GM23338 (cell line): ENCODE data around the gene MOB3B. TPM values are rescaled to one million over a fixed set of nuclear protein-coding genes. Genes with fewer than 3 reads are reported as not detected.

Experiments used
- ATAC-seq: fragments of 200-7000 bp; cut with Tn5 transposase; 3 replicates; pipeline ENCODE4 v1.9.1; 2020
- DNase-seq: peaks from one replicate; pipeline ENCODE4 v3.0.0-alpha.2; 2015; ENCODE audit warnings: low spot score
- H2AFZ ChIP-seq: fragments of 200-600 bp; sonication (generic); 2 replicates; pipeline ENCODE4 v1.8.0; 2016; ENCODE audit warnings: antibody characterized with exemption, mild to moderate bottlenecking, moderate library complexity
- H3F3A ChIP-seq: fragments of 200-600 bp; sonication (generic); replicated peaks from 2 replicates; pipeline ENCODE4 v1.8.0; 2017; ENCODE audit warnings: antibody characterized with exemption, mixed run types, low read depth
- H3K27ac ChIP-seq: fragments of 200-600 bp; sonication (generic); 2 replicates; pipeline ENCODE4 v1.6.1; 2016; ENCODE audit warnings: low read depth
- H3K27me3 ChIP-seq: fragments of 200-600 bp; sonication (generic); 2 replicates; pipeline ENCODE4 v1.8.0; 2016; ENCODE audit warnings: mild to moderate bottlenecking, mixed run types, moderate library complexity; ENCODE audit not compliant: insufficient read depth
- H3K36me3 ChIP-seq: fragments of 200-600 bp; sonication (generic); 2 replicates; pipeline ENCODE4 v1.8.0; 2016; ENCODE audit warnings: mild to moderate bottlenecking; ENCODE audit not compliant: insufficient read depth
- H3K4me1 ChIP-seq: fragments of 200-600 bp; sonication (generic); 2 replicates; pipeline ENCODE4 v1.8.0; 2016; ENCODE audit warnings: mild to moderate bottlenecking, moderate library complexity; ENCODE audit not compliant: insufficient read depth
- H3K4me2 ChIP-seq: fragments of 200-600 bp; sonication (generic); 2 replicates; pipeline ENCODE4 v1.7.1; 2017; ENCODE audit warnings: mixed run types
- H3K4me3 ChIP-seq: fragments of 200-600 bp; sonication (generic); 2 replicates; pipeline ENCODE4 v1.6.1; 2016; ENCODE audit warnings: mixed run types
- H3K79me2 ChIP-seq: fragments of 200-600 bp; sonication (generic); replicated peaks from 2 replicates; pipeline ENCODE4 v1.8.0; 2017; ENCODE audit warnings: mild to moderate bottlenecking; ENCODE audit not compliant: insufficient read depth
- H3K9me2 ChIP-seq: fragments of 200-600 bp; sonication (generic); 2 replicates; pipeline ENCODE4 v1.8.0; 2017; ENCODE audit not compliant: insufficient read depth
- H4K20me1 ChIP-seq: fragments of 200-600 bp; sonication (generic); replicated peaks from 2 replicates; pipeline ENCODE4 v1.8.0; 2017; ENCODE audit warnings: mild to moderate bottlenecking; ENCODE audit not compliant: insufficient read depth
- H3K27ac Mint-ChIP-seq: 2 replicates; pipeline ENCODE4 v1.8.0; 2020; ENCODE audit warnings: inconsistent platforms, mild to moderate bottlenecking, moderate library complexity, mixed read lengths
- H3K27me3 Mint-ChIP-seq: 3 replicates; pipeline ENCODE4 v1.8.0; 2022; ENCODE audit warnings: low read depth, mild to moderate bottlenecking, moderate library complexity, mixed read lengths, inconsistent platforms; ENCODE audit not compliant: insufficient read depth, poor library complexity
- H3K36me3 Mint-ChIP-seq: 3 replicates; pipeline ENCODE4 v1.8.0; 2021; ENCODE audit warnings: low read depth, mild to moderate bottlenecking, inconsistent platforms, moderate library complexity, mixed read lengths
- H3K4me1 Mint-ChIP-seq: 3 replicates; pipeline ENCODE4 v1.8.0; 2020; ENCODE audit warnings: mild to moderate bottlenecking, inconsistent platforms, mixed read lengths
- H3K4me3 Mint-ChIP-seq: 3 replicates; pipeline ENCODE4 v1.8.0; 2021; ENCODE audit warnings: moderate library complexity, mild to moderate bottlenecking, inconsistent platforms, mixed read lengths
- H3K9me3 Mint-ChIP-seq: 3 replicates; pipeline ENCODE4 v1.8.0; 2020; ENCODE audit warnings: moderate library complexity, mild to moderate bottlenecking, inconsistent platforms, mixed read lengths
- CREB1 ChIP-seq: fragments of 250-450 bp; sonication (Bioruptor Pico); IDR thresholded peaks from 2 replicates; pipeline ENCODE4 v1.5.0; 2020; ENCODE audit warnings: low read depth, mild to moderate bottlenecking, moderate library complexity
- ETS1 ChIP-seq: IDR thresholded peaks from 2 replicates; pipeline ENCODE4 v1.6.1; 2016; ENCODE audit warnings: antibody characterized with exemption
- EZH2 ChIP-seq: fragments of 200-600 bp; sonication (generic); IDR thresholded peaks from one replicate; pipeline ENCODE4 v1.8.0; 2017; ENCODE audit warnings: antibody characterized with exemption, mild to moderate bottlenecking, low read depth; ENCODE audit not compliant: unreplicated experiment
- EZH2phosphoT487 ChIP-seq: fragments of 200-600 bp; sonication (generic); IDR thresholded peaks from one replicate; pipeline ENCODE4 v1.8.1; 2018; ENCODE audit warnings: antibody characterized with exemption; ENCODE audit not compliant: unreplicated experiment
- JUNB ChIP-seq: IDR thresholded peaks from one replicate; pipeline ENCODE4 v1.6.1; 2016; ENCODE audit warnings: antibody characterized with exemption; ENCODE audit not compliant: unreplicated experiment
- NANOG ChIP-seq: IDR thresholded peaks from 2 replicates; pipeline ENCODE4 v1.6.1; 2016; ENCODE audit warnings: antibody characterized with exemption, borderline replicate concordance
- POLR2AphosphoS5 ChIP-seq: IDR thresholded peaks from 2 replicates; pipeline ENCODE4 v1.6.1; 2016; ENCODE audit warnings: antibody characterized with exemption, low read depth
- STAT1 ChIP-seq: IDR thresholded peaks from one replicate; pipeline ENCODE4 v1.6.1; 2016; ENCODE audit warnings: antibody characterized with exemption; ENCODE audit not compliant: unreplicated experiment
- ZNF114 ChIP-seq: fragments of 250-450 bp; sonication (Bioruptor Pico); IDR thresholded peaks from 2 replicates; pipeline ENCODE4 v1.5.0; 2020; ENCODE audit warnings: mild to moderate bottlenecking, moderate library complexity
- ZNF331 ChIP-seq: fragments of 250-450 bp; sonication (Bioruptor Pico); IDR thresholded peaks from 2 replicates; pipeline ENCODE4 v1.5.0; 2020; ENCODE audit warnings: low read depth, mild to moderate bottlenecking, moderate library complexity
- ZNF462 ChIP-seq: fragments of 250-450 bp; sonication (Bioruptor Pico); IDR thresholded peaks from 2 replicates; pipeline ENCODE4 v1.5.0; 2020; ENCODE audit warnings: mild to moderate bottlenecking, moderate library complexity
- polyA plus RNA-seq: library from polyadenylated mRNA; unstranded; fragments of >200 nt; fragmentation: Nextera tagmentation; extraction: Ambion mirVana; gene quantifications from 2 replicates; pipeline ENCODE4 v1.2.1, GENCODE V29; 2016
- total RNA-seq: library from RNA; depleted of rRNA; stranded (reverse); fragments of >200 nt; shearing (Covaris generic); gene quantifications from 2 replicates; pipeline ENCODE4 v1.2.3, GENCODE V29; 2014
- TF ChIP-seq, protein P1 (sequence below), 2 experiments: fragments of 200-600 bp in 1 of 2; sonication (generic) in 1 of 2; conservative IDR thresholded peaks; 2 replicates each; pipeline versions ENCODE4 v1.5.1 to v1.6.1; 2016 to 2017; ENCODE audit warnings: antibody characterized with exemption in 2 of 2, low read depth in 2 of 2, mild to moderate bottlenecking in 2 of 2, moderate library complexity in 1 of 2
- TF ChIP-seq, protein P2 (sequence below): IDR thresholded peaks from one replicate; pipeline ENCODE4 v1.6.1; 2018; ENCODE audit warnings: antibody characterized with exemption; ENCODE audit not compliant: unreplicated experiment

Gene MOB3B
- total and polyA plus RNA-seq, 2 experiments from 2014 or later = 7.6 to 12.1 TPM

DNA sequence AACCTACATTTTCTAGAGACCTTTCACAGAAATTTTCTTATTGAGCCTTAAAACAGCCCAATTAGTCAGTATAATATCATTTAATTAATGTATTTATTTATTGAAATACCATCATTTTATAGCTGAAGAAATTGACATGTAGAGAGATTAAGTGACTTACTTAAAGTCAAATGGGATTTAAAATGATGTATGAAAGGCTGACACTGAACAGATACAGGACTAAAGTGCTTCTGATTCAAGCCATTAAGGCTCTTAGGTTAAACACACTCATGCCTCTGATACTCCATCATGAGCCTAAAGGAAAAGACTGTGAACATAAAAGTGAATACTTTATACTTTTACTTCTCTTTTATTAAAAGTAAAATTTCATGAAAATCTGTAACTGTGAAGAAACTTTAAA, 30.8 kb upstream of the MOB3B start:
- H3K36me3 ChIP-seq = peaks cover 35% of the 10 kb centered on the region; the same call in 1 of the 2 replicates
- no peak overlapping the region for H3K4me3 ChIP-seq
- H3K36me3 Mint-ChIP-seq = peaks cover 18% of the 10 kb centered on the region; the same call in 2 of the 3 replicates
- no peaks in the 10 kb centered on the region for H3K9me3 Mint-ChIP-seq
- H3K27me3 Mint-ChIP-seq = no peaks in the 10 kb centered on the region
- no peaks in the 10 kb centered on the region for H3K79me2 ChIP-seq
- H2AFZ ChIP-seq = no peak overlapping the region
- ATAC-seq (no peak), DNase-seq (no peak)
- H3F3A ChIP-seq = no peaks in the 10 kb centered on the region
- no peaks in the 10 kb centered on the region for H3K4me1 ChIP-seq
- no peaks in the 10 kb centered on the region for H3K27me3 ChIP-seq
- H3K27ac ChIP-seq = no peak overlapping the region
- no peaks in the 10 kb centered on the region for H3K4me1 Mint-ChIP-seq
- H3K4me3 Mint-ChIP-seq = no peak overlapping the region
- no peak for TF ChIP-seq EZH2
- no peak for TF ChIP-seq NANOG
- no peak for TF ChIP-seq EZH2phosphoT487
- TF ChIP-seq CREB1 (CRISPR knock-in tag) = no peak
- TF ChIP-seq ZNF114 (CRISPR knock-in tag) = no peak
- TF ChIP-seq ZNF331 (CRISPR knock-in tag) = no peak
- TF ChIP-seq STAT1 = no peak
- TF ChIP-seq, protein P1, sequence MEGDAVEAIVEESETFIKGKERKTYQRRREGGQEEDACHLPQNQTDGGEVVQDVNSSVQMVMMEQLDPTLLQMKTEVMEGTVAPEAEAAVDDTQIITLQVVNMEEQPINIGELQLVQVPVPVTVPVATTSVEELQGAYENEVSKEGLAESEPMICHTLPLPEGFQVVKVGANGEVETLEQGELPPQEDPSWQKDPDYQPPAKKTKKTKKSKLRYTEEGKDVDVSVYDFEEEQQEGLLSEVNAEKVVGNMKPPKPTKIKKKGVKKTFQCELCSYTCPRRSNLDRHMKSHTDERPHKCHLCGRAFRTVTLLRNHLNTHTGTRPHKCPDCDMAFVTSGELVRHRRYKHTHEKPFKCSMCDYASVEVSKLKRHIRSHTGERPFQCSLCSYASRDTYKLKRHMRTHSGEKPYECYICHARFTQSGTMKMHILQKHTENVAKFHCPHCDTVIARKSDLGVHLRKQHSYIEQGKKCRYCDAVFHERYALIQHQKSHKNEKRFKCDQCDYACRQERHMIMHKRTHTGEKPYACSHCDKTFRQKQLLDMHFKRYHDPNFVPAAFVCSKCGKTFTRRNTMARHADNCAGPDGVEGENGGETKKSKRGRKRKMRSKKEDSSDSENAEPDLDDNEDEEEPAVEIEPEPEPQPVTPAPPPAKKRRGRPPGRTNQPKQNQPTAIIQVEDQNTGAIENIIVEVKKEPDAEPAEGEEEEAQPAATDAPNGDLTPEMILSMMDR (conservative IDR thresholded peaks at IDR 0.05; ENCODE audit: low read depth in 2 of 2) = no peak
- TF ChIP-seq, protein P2, sequence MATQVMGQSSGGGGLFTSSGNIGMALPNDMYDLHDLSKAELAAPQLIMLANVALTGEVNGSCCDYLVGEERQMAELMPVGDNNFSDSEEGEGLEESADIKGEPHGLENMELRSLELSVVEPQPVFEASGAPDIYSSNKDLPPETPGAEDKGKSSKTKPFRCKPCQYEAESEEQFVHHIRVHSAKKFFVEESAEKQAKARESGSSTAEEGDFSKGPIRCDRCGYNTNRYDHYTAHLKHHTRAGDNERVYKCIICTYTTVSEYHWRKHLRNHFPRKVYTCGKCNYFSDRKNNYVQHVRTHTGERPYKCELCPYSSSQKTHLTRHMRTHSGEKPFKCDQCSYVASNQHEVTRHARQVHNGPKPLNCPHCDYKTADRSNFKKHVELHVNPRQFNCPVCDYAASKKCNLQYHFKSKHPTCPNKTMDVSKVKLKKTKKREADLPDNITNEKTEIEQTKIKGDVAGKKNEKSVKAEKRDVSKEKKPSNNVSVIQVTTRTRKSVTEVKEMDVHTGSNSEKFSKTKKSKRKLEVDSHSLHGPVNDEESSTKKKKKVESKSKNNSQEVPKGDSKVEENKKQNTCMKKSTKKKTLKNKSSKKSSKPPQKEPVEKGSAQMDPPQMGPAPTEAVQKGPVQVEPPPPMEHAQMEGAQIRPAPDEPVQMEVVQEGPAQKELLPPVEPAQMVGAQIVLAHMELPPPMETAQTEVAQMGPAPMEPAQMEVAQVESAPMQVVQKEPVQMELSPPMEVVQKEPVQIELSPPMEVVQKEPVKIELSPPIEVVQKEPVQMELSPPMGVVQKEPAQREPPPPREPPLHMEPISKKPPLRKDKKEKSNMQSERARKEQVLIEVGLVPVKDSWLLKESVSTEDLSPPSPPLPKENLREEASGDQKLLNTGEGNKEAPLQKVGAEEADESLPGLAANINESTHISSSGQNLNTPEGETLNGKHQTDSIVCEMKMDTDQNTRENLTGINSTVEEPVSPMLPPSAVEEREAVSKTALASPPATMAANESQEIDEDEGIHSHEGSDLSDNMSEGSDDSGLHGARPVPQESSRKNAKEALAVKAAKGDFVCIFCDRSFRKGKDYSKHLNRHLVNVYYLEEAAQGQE = no peak
- no peak for TF ChIP-seq ETS1
- TF ChIP-seq JUNB = no peak
- TF ChIP-seq ZNF462 (CRISPR knock-in tag) = no peak
- TF ChIP-seq POLR2AphosphoS5 = no peak
- H4K20me1 ChIP-seq = no peaks in the 10 kb centered on the region
- no peak overlapping the region for H3K27ac Mint-ChIP-seq
- H3K4me2 ChIP-seq = no peak overlapping the region
- no peaks in the 10 kb centered on the region for H3K9me2 ChIP-seq
